GM23248 (cell line): ENCODE measurements around the gene SLC6A1.

Experiments used
- EZH2 ChIP-seq: fragments of 200-600 bp; sonication (generic); IDR thresholded peaks from 2 replicates; pipeline ENCODE4 v1.6.1; 2018; ENCODE audit warnings: antibody characterized with exemption, mild to moderate bottlenecking; ENCODE audit not compliant: insufficient read depth, poor library complexity, severe bottlenecking
- EZH2phosphoT487 ChIP-seq: fragments of 200-600 bp; sonication (generic); IDR thresholded peaks from 2 replicates; pipeline ENCODE4 v1.6.1; 2018; ENCODE audit warnings: antibody characterized with exemption, moderate library complexity, mild to moderate bottlenecking, low read depth; ENCODE audit not compliant: insufficient read depth

- TF ChIP-seq EZH2, result no peak
- TF ChIP-seq EZH2phosphoT487, result no peak
Measured at GRCh38 chr3:10982782-10983181, 9.8 kb upstream of the SLC6A1 start.
